CD4-positive, alpha-beta T cell treated with Interleukin-6 for 4 hours (primary cell): ENCODE data around the gene FGFRL1.
"Not testable (repeated sequence)": the region's sequence is repeated elsewhere in the genome, so short reads cannot be mapped to it uniquely, and the experiment has no call there.

Source experiments
- DNase-seq: peaks from one replicate; pipeline ENCODE4 v3.0.0-alpha.2; 2020; ENCODE audit warnings: mixed read lengths

The FGFRL1 gene

DNA sequence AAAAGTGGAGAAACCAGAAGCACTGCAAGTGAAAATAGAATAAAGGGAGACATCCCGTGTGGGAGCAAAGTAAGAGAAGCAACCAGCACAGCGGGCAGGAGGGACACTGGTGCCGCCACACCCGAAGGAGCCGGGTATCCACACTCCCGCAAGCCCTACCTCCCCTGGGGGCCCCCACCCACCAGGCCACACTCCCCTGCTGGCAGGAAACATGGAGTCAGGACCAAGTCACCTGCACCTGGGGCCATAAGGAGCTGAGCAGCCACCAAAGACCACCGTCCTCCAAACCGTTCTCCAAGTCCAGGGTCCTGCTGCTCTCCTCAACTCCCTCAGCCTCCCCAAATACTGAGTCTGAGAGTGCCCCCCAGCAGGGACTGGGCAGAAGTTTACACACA is 30.5 kb downstream of the FGFRL1 start:
- no peak for DNase-seq

GRCh38 chr4:1042352-1043055 is 31.1 kb downstream of the FGFRL1 start:
- no peak for DNase-seq

DNA sequence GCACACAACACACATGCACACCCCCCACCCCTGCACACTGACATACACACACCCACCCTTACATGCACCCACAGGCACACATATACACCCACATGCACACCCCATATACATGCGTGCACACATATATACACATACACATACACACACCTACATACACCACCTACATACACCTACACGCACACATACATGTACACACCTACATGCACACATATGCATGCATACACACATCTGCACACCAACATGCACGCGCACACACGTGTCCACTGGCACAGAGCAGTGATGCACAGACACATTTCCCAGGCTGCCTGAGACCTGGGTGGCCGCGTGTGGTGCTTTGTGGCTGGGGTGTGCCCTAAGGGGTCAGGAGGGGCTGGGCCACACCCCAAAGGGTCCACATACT is 31.7 kb downstream of the FGFRL1 start:
- DNase-seq = no peak

DNA sequence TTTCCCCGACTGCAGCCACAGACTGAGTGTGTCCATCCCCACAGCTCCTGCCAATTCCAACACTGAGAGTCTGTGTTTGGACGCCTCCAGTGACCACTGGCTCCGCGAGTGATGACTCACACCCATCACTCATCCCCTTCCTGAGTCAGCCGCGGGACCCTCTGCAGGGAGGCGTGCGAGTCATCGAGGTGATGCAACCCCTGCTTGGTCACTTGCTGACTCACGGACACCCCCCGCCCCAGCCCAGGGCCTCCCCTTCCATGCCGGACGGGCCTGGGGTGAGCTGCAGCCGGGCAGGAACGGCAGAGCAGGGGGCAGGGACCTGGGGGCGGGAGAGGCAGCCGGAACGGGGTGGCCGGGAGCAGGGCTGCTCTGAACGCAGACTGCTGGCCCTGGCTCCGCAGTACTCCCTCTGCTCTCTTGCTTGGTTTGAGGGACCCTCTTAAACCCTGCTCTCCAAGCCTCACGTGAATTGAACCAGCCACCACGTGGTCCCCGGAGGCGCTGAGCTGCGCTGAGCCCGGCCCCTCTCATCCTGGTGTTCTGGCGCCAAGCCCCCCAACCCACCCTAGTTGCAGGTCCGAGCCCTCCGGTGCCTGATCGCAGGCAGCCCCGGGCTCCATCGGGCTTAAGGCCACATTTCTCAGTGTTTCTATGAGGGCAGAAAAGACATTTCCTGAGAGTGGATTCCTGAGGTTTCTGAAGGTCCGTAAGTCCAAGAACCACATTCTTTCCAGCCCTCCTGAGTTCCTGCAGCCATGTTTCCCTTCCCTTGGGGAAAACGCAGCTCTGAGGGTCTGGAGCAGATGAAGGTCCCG is 32.4 kb downstream of the FGFRL1 start:
- peak; percentile 15 for DNase-seq

- DNase-seq = no peak
Measured at GRCh38 chr4:1044469-1045192, 33.2 kb downstream of the FGFRL1 start.

DNA sequence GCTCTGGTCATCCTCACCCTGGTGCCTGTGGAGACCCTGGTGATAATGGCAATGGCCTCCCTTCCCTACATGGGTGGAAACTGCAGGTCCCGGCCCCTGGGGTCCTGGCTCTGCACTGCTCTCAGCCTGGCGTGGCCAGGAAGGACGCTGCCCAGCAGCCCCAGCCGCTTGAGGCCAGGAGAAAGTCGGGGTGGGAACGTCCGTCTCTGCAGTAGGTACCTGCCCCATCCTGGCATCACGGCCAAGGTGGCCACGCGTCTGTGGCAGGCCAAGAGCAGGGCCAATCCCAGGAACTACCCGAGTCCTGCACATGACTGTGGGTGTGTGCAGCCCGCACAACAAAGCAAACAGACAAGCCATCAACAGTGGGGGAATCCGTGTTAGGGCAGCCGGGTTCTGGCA is 33.8 kb downstream of the FGFRL1 start:
- DNase-seq = no peak

GRCh38 chr4:1045595-1046201 is 34.3 kb downstream of the FGFRL1 start:
- DNase-seq = no peak

DNA sequence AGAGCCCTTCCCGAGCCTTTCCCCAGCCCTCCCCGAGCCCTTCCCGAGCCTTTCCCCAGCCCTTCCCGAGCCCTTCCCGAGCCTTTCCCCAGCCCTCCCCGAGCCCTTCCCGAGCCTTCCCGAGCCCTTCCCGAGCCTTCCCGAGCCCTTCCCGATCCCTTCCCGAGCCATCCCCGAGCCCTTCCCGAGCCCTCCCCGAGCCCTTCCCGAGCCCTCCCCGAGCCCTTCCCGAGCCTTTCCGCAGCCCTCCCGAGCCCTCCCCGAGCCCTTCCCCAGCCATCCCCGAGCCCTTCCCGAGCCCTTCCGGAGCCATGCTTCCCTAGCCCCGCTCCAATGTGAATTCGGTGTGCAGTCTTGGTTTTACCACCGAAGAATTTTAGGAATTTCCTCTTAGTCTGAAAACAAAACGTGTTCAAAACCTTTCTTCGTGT is 35.2 kb downstream of the FGFRL1 start:
- DNase-seq = not testable (repeated sequence)

GRCh38 chr4:1047106-1047975 is 35.9 kb downstream of the FGFRL1 start:
- no peak for DNase-seq

DNA sequence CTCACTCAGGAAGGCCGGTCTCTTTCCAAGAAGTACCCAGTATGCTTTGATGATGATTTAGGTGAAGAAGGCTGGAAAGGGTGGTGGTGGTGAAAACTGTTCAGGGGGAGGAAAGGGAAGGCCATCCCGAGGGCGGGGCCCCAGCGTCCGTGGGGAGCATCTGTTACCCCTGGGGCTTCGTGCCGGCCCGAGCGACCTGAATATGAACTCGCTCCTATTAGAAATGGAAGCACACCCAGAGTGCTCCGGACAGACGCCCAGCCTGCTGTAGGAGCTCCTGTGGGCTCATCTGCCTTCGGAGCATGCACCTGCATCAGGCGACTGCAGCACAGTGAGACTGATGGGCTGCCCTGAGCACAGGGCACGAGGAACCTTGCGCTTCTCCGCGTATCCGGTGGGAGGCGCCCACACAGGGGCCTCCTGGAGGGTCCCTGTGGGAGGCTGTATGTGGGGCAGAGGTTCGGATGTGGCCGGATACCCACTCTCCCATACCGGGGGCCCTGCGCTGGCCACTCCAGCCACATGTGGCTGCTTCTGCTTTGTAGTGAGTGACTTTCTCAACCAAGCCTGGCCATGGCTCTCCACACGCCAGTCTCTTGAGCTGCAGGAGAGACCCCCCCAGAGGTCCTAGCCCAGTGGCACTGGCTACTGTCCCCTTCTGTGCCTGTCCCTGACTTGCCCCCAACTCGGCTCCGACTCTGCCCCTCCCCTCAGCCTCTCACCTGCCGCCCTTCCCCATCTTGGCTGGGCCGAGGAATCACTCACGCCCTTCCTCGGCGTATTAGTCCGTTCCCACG is 36.7 kb downstream of the FGFRL1 start:
- no peak for DNase-seq

DNA sequence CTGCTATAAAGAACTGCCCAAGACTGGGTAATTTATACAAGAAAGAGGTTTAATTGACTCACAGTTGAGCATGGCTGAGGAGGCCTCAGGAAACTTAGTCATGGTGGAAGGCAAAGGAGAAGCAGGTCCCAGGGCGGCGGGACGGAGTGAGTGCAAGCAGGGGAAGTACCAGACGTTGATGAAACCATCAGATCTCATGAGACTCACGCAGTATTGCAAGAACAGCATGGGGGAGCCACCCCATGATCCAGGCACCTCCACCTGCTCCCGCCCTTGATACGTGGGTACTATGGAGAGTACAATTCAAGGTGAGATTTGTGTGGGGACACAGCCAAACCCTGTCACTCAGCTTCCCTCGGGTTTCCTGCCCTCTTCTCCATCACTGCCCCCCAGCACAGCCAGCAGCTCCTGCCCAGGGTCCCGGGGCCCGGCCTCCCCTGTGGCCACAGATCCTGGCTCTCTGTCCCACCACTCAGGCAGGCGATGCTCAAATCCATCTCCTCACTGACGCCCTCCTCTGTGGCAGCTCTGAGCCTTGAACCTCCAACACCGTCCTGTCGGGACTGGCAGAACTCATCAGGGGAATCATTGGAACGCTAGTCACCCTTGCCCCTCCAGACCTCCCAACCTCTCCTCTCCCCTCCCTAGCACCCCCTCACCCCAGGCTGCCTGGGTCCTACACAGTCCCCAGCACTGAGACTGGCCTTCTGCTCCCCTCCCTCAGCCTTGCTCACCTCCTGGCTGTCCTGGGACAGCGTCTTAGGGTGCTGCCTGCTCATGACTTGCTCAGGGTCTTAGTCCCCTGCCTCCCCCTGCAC is 37.6 kb downstream of the FGFRL1 start:
- no peak for DNase-seq

GRCh38 chr4:1049591-1049905 is 38.1 kb downstream of the FGFRL1 start:
- no peak for DNase-seq

GRCh38 chr4:1050486-1051213 is 39.2 kb downstream of the FGFRL1 start:
- no peak for DNase-seq

GRCh38 chr4:1051472-1051871 is 40.0 kb downstream of the FGFRL1 start:
- no peak for DNase-seq

DNA sequence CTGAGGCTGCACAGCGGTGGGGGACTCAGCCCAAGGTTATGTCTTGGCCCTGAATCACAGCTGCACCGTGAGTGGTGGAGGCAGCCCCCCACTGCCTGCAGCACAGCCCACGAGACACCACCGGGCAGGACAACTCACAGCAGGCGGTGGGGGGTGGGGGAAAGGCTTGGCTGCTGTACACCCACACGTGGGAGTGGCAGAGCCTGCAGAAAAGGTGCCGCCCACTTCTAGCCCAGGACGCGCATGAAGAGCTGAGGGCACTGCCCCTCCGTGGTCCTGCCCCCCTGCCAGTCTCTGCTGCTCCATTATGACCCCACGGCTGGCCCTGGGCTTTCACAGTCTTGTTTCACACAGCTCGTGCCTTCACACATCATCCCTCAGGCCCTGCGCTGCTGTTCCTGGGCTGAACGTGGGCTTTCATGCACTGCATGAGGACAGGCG is 40.8 kb downstream of the FGFRL1 start:
- DNase-seq = no peak

DNA sequence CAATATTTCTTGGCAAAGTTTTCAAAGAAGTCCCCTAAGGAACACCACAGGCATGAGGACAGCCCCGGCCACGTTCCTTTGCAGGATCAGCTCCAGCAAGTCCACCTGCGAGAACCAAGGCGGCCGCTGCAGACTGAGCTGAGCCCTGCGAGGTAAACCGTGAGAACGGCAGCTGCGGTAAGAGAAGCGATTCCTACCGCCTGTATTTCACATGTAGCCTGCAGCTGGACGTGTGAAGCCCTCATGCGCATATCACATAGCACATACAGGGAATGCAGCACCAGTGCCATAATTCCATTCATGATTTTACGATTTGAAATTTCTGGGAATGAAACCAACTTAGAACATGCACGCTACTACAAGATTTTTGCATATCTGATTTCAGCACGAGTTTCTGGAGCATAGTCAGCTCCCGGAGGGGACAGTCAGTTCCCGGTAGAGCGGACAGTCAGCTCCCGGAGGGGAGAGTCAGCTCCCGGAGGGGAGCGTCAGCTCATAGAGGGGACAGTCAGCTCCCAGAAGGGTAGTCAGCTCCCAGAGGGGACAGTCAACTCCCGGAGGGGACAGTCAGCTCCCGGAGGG is 41.7 kb downstream of the FGFRL1 start:
- no peak for DNase-seq

GRCh38 chr4:1053891-1054290 is 42.5 kb downstream of the FGFRL1 start:
- DNase-seq = not testable (repeated sequence)

DNA sequence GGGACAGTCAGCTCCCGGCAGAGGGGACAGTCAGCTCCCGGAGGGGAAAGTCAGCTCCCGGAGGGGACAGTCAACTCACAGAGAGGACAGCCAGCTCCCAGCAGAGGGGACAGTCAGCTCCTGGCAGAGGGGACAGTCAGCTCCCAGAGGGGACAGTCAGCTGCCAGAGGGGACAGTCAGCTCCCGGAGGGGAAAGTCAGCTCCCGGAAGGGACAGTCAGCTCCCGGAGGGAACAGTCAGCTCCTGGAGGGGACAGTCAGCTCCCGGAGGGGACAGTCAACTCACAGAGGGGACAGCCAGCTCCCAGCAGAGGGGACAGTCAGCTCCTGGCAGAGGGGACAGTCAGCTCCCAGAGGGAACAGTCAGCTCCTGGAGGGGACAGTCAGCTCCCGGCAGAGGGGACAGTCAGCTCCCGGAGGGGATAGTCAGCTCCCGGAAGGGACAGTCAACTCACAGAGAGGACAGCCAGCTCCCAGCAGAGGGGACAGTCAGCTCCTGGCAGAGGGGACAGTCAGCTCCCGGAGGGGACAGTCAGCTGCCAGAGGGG is 43.3 kb downstream of the FGFRL1 start:
- DNase-seq = not testable (repeated sequence)

GRCh38 chr4:1055243-1055701 is 43.8 kb downstream of the FGFRL1 start:
- DNase-seq = not testable (repeated sequence)
